Activated CD4-positive, alpha-beta T cell treated with anti-CD3 and anti-CD28 coated beads, Interleukin-2, amount 50 U/mL, for 48 hours (primary cell): ENCODE results near the gene ATP5PB.
A peak's percentile ranks its signal among the peaks of the same experiment; 100 is the strongest.

Source experiments
- DNase-seq, 2 experiments: peaks; one replicate each; pipeline ENCODE4 v3.0.0-alpha.2; 2020

Gene ATP5PB

GRCh38 chr1:111446967-111447892, 2.0 kb upstream of the ATP5PB start:
- DNase-seq: no peak

- DNase-seq: peak; percentile 35 to 43
These were observed 764 bp upstream of the ATP5PB start for GRCh38 chr1:111448482-111448917.

- DNase-seq: no peak
These were observed 396 bp downstream of the ATP5PB start for GRCh38 chr1:111449703-111450017.

- no peak for DNase-seq
These were observed 921 bp downstream of the ATP5PB start for GRCh38 chr1:111450185-111450584.

- DNase-seq: no peak
These were observed 3.3 kb downstream of the ATP5PB start for GRCh38 chr1:111452581-111452980.

- no peak for DNase-seq
These were observed 4.4 kb downstream of the ATP5PB start for GRCh38 chr1:111453706-111454105.

- DNase-seq: no peak
These were observed 5.8 kb downstream of the ATP5PB start for GRCh38 chr1:111454859-111455641.

- no peak for DNase-seq
These were observed 6.4 kb downstream of the ATP5PB start for GRCh38 chr1:111455642-111456031.

- no peak for DNase-seq
These were observed 12.5 kb downstream of the ATP5PB start for GRCh38 chr1:111461765-111462164.

- DNase-seq: no peak
These were observed 13.2 kb downstream of the ATP5PB start for GRCh38 chr1:111462370-111463028.

GRCh38 chr1:111463029-111463683, 13.9 kb downstream of the ATP5PB start:
- DNase-seq: no peak

- no peak for DNase-seq
These were observed 16.5 kb downstream of the ATP5PB start for GRCh38 chr1:111465754-111466153.

- no peak for DNase-seq
These were observed 17.2 kb downstream of the ATP5PB start for GRCh38 chr1:111466480-111466879.

GRCh38 chr1:111467865-111468716, 18.8 kb downstream of the ATP5PB start:
- no peak for DNase-seq

- DNase-seq: no peak
These were observed 19.4 kb downstream of the ATP5PB start for GRCh38 chr1:111468717-111469100.

GRCh38 chr1:111469539-111469938, 20.3 kb downstream of the ATP5PB start:
- DNase-seq: no peak

GRCh38 chr1:111470596-111470995, 21.3 kb downstream of the ATP5PB start:
- no peak for DNase-seq

- DNase-seq: peak; percentile 51 to 67
These were observed 21.7 kb downstream of the ATP5PB start for GRCh38 chr1:111471012-111471411.

- no peak for DNase-seq
These were observed 22.3 kb downstream of the ATP5PB start for GRCh38 chr1:111471538-111471937.

- DNase-seq: no peak
These were observed 24.8 kb downstream of the ATP5PB start for GRCh38 chr1:111474106-111474505.

GRCh38 chr1:111474521-111474920, 25.3 kb downstream of the ATP5PB start:
- DNase-seq: no peak

GRCh38 chr1:111475701-111476100, 26.4 kb downstream of the ATP5PB start:
- DNase-seq: peak; percentile 27 to 54
